HL-60 (cell line): ENCODE measurements around the gene CHEK1.

Experiments
- DNase-seq, 2 experiments: peaks; one replicate each; pipeline ENCODE4 v3.0.0-alpha.2; 2010 to 2020; ENCODE audit warnings: low read depth in 1 of 2, low spot score in 1 of 2
- H3K27ac ChIP-seq: fragments of 250-450 bp; sonication (Bioruptor Pico); replicated peaks from 2 replicates; pipeline ENCODE4 v1.5.1; 2020; ENCODE audit warnings: mild to moderate bottlenecking, moderate library complexity
- H3K27me3 ChIP-seq: fragments of 250-450 bp; sonication (Bioruptor Pico); 2 replicates; pipeline ENCODE4 v1.5.1; 2021; ENCODE audit warnings: mild to moderate bottlenecking, moderate library complexity; ENCODE audit not compliant: insufficient read depth, poor library complexity, severe bottlenecking
- H3K4me3 ChIP-seq: replicated peaks from 2 replicates; pipeline ENCODE4 v1.5.1; 2011; ENCODE audit warnings: mild to moderate bottlenecking, control low read depth, low read length; ENCODE audit not compliant: insufficient read depth
- CTCF ChIP-seq: IDR thresholded peaks from one replicate; pipeline ENCODE4 v1.5.1; 2011; ENCODE audit warnings: low read length, control low read depth, inconsistent platforms; ENCODE audit not compliant: insufficient read depth
- GABPA ChIP-seq: IDR thresholded peaks from 2 replicates; pipeline ENCODE4 v1.6.1; 2012; ENCODE audit warnings: low read depth
- POLR2AphosphoS5 ChIP-seq: IDR thresholded peaks from 2 replicates; pipeline ENCODE4 v1.6.1; 2012; ENCODE audit warnings: low read depth
- REST ChIP-seq: IDR thresholded peaks from 2 replicates; pipeline ENCODE4 v1.6.1; 2012; ENCODE audit warnings: low read depth; ENCODE audit not compliant: insufficient replicate concordance
- SPI1 ChIP-seq: IDR thresholded peaks from 2 replicates; pipeline ENCODE4 v1.6.1; 2012; ENCODE audit warnings: low read depth, mild to moderate bottlenecking, borderline replicate concordance

CHEK1 gene

GRCh38 chr11:125674210-125674609, 49.2 kb downstream of the CHEK1 start:
- TF ChIP-seq SPI1 = no peak
- TF ChIP-seq REST = no peak
- no peak for TF ChIP-seq GABPA
- no peak for TF ChIP-seq POLR2AphosphoS5
- no peak for TF ChIP-seq CTCF
- H3K27ac ChIP-seq = no peak overlapping the region
- no peak for DNase-seq
- no peak overlapping the region for H3K4me3 ChIP-seq
- H3K27me3 ChIP-seq = no peaks in the 10 kb centered on the region

GRCh38 chr11:125675196-125675595, 50.2 kb downstream of the CHEK1 start:
- Histone ChIP-seq H3K27ac (no peak overlapping the region), H3K27me3 (no peaks in the 10 kb centered on the region), H3K4me3 (no peak overlapping the region)
- no peak for DNase-seq
- no peak for TF ChIP-seq REST
- no peak for TF ChIP-seq GABPA
- TF ChIP-seq SPI1 = no peak
- TF ChIP-seq CTCF = no peak
- no peak for TF ChIP-seq POLR2AphosphoS5

GRCh38 chr11:125679397-125679796, 54.4 kb downstream of the CHEK1 start:
- no peak for DNase-seq

More at GRCh38 chr11:125679397-125679796, 54.4 kb downstream of the CHEK1 start:
- no peaks in the 10 kb centered on the region for H3K27me3 ChIP-seq
- no peak overlapping the region for H3K27ac ChIP-seq
- no peak overlapping the region for H3K4me3 ChIP-seq
- no peak for TF ChIP-seq POLR2AphosphoS5
- no peak for TF ChIP-seq CTCF
- no peak for TF ChIP-seq REST
- no peak for TF ChIP-seq SPI1
- TF ChIP-seq GABPA = no peak
